ENCODE data around the gene MAP1LC3A.
"Not testable (repeated sequence)": the region's sequence is repeated elsewhere in the genome, so short reads cannot be mapped to it uniquely, and the experiment has no call there.

MAP1LC3A gene

GRCh38 chr20:34515484-34516246 lies 42.9 kb upstream of the MAP1LC3A start:
- TF ChIP-seq, protein P1, sequence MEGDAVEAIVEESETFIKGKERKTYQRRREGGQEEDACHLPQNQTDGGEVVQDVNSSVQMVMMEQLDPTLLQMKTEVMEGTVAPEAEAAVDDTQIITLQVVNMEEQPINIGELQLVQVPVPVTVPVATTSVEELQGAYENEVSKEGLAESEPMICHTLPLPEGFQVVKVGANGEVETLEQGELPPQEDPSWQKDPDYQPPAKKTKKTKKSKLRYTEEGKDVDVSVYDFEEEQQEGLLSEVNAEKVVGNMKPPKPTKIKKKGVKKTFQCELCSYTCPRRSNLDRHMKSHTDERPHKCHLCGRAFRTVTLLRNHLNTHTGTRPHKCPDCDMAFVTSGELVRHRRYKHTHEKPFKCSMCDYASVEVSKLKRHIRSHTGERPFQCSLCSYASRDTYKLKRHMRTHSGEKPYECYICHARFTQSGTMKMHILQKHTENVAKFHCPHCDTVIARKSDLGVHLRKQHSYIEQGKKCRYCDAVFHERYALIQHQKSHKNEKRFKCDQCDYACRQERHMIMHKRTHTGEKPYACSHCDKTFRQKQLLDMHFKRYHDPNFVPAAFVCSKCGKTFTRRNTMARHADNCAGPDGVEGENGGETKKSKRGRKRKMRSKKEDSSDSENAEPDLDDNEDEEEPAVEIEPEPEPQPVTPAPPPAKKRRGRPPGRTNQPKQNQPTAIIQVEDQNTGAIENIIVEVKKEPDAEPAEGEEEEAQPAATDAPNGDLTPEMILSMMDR (IDR thresholded peaks at IDR 0.05; ENCODE audit: low read depth, low read length), result no peak
- no peak for DNase-seq (ENCODE audit: extremely low read depth, low read depth)

- TF ChIP-seq, protein P1 (IDR thresholded peaks at IDR 0.05; ENCODE audit: low read depth, low read length), result no peak
- DNase-seq (ENCODE audit: extremely low read depth, low read depth), result peak; percentile 96
Measured at GRCh38 chr20:34516247-34517113, 42.0 kb upstream of the MAP1LC3A start, which contains the start of gene DYNLRB1. Gene DYNLRB1 (plus strand): TSS chr20:34516422. CDS start chr20:34516459, 37 bp downstream.

DNA sequence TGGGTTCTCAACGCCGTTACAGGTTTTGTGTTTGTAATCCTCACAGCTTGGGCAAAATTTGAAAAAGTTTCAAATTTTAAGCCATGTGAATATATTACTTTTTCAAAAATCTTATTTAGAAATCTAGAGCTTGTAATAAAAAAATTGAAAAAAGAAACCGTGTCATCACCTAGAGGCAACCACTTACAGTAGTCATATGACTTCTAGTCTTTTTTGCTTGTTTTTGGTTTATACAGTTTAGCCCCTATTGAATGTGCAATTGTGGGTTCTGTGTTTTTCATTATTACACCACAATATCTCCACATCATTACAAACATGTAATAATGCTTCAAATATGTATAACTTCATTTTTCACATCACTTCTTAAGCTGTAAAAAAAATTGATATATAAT lies 41.4 kb upstream of the MAP1LC3A start:
- TF ChIP-seq, protein P1 (IDR thresholded peaks at IDR 0.05; ENCODE audit: low read depth, low read length), result no peak
- no peak for DNase-seq (ENCODE audit: extremely low read depth, low read depth)

DNA sequence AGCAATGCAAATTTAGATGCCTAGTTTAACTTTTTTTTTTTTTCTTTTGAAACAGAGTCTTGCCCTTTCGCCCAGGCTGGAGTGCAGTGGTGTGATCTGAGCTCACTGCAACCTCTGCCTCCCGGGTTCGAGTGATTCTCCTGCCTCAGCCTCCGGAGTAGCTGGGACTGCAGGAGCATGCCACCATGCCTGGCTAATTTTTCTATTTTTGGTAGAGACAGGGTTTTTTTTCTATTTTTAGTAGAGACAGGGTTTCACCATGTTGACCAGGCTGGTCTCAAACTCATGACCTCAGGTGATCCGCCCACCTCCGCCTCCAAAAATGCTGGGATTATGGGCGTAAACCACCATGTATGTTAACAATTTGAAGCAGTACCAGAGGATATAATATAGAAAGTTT lies 39.7 kb upstream of the MAP1LC3A start:
- DNase-seq (ENCODE audit: extremely low read depth, low read depth), result not testable (repeated sequence)

DNA sequence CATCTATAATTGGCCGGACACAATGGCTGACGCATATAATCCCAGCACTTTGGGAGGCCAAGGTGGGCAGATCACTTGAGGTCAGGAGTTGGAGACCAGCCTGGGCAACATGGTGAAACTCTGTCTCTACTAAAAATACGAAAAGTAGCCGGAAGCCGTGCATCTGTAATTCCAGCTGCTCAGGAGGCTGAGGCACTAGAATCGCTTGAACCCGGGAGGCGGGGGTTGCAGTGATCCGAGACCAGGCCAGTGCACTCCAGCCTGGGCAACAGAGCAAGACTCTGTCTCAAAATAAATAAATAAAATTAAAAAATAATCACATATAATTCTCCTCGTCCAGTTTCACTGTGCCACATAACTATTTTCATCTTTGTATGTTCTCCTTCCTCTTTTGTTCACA lies 38.7 kb upstream of the MAP1LC3A start:
- not testable (repeated sequence) for DNase-seq (ENCODE audit: extremely low read depth, low read depth)

DNA sequence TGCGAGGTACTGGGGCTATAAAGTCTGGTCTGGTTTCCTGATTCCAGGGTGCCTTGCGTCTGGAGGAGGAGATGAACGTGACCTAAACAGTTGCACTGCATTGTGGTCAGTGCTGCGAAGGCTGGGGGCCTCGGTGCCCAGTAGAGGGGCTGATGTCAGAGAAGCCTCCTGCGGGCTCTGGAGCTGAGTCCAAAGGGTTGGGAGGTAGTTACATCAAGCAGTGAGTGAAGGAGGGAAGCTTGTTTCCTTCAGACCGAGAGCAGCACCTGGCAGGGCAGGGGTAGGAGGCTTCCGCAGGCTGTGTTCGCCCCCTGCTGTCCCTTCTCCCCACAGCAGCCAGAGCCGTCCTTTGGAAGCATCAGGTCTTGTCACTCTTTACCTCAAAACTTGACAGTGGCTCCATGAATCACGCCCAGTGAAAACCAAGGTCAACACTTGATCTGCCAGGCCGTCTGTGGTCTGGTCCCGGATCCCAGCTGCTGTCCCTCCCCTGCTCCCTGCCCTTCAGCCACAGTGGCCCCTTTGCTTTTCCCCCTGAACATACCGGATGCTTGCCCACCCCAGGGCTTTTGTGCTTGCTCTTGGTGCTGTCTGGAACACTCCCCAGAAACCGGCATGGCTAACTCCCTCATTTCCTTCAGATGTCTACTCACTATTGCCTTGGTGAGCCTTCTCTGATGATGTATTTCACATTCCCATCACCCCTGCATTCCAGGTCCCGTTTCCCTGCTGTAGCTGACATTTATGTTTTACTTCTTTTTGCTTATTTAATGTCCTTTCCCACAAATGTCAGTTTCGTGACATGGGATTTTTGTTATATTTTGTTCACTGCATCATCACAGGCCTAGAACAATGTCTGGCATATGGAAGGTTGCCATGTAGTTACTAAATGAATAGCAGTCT lies 35.3 kb upstream of the MAP1LC3A start:
- TF ChIP-seq, protein P1 (IDR thresholded peaks at IDR 0.05; ENCODE audit: low read depth, low read length), result peak; percentile 56
- DNase-seq (ENCODE audit: extremely low read depth, low read depth), result peak; percentile 62

- TF ChIP-seq, protein P1 (IDR thresholded peaks at IDR 0.05; ENCODE audit: low read depth, low read length), result no peak
- no peak for DNase-seq (ENCODE audit: extremely low read depth, low read depth)
Measured at GRCh38 chr20:34524426-34524825, 34.1 kb upstream of the MAP1LC3A start.

All from AG09319 (cell line).